Activated CD8-positive, alpha-beta memory T cell treated with anti-CD3 and anti-CD28 coated beads, Interleukin-2, amount 50 U/mL, for 1 hour (primary cell): Measurements from ENCODE around the gene SLC5A10.

Experiments used
- DNase-seq: peaks from one replicate; pipeline ENCODE4 v3.0.0-alpha.2; 2020; ENCODE audit errors: extremely low read depth

SLC5A10 gene

GRCh38 chr17:18964550-18964949 is 12.6 kb downstream of the SLC5A10 start:
- no peak for DNase-seq

GRCh38 chr17:18965530-18966236 is 13.7 kb downstream of the SLC5A10 start:
- no peak for DNase-seq

GRCh38 chr17:18966831-18967624 is 15.1 kb downstream of the SLC5A10 start:
- no peak for DNase-seq

GRCh38 chr17:18967916-18968315 is 16.0 kb downstream of the SLC5A10 start:
- no peak for DNase-seq

GRCh38 chr17:18968345-18968744 is 16.4 kb downstream of the SLC5A10 start:
- no peak for DNase-seq

- DNase-seq = no peak
These were observed 17.3 kb downstream of the SLC5A10 start for GRCh38 chr17:18968945-18969887.

- DNase-seq = no peak
These were observed 18.9 kb downstream of the SLC5A10 start for GRCh38 chr17:18970582-18971480.

- no peak for DNase-seq
These were observed 19.8 kb downstream of the SLC5A10 start for GRCh38 chr17:18971801-18972200.

GRCh38 chr17:18974407-18975149 is 22.6 kb downstream of the SLC5A10 start:
- DNase-seq = no peak

- no peak for DNase-seq
These were observed 23.6 kb downstream of the SLC5A10 start for GRCh38 chr17:18975597-18975996.

GRCh38 chr17:18976201-18976600 is 24.2 kb downstream of the SLC5A10 start:
- no peak for DNase-seq

- no peak for DNase-seq
These were observed 25.1 kb downstream of the SLC5A10 start for GRCh38 chr17:18977021-18977420.

- no peak for DNase-seq
These were observed 25.7 kb downstream of the SLC5A10 start for GRCh38 chr17:18977646-18978045.

GRCh38 chr17:18978050-18978449 is 26.1 kb downstream of the SLC5A10 start:
- no peak for DNase-seq

- no peak for DNase-seq
These were observed 26.7 kb downstream of the SLC5A10 start for GRCh38 chr17:18978655-18979054.

GRCh38 chr17:18980682-18981334 is 28.8 kb downstream of the SLC5A10 start:
- no peak for DNase-seq

GRCh38 chr17:18981335-18981641 is 29.3 kb downstream of the SLC5A10 start:
- DNase-seq = no peak

GRCh38 chr17:18981642-18982424 is 29.9 kb downstream of the SLC5A10 start:
- no peak for DNase-seq
